HCT116 (cell line): ENCODE results near the gene C5orf52.

ENCODE experiments used
- EZH2 ChIP-seq: fragments of 200-600 bp; sonication (generic); IDR thresholded peaks from 2 replicates; pipeline ENCODE4 v1.6.1; 2017; ENCODE audit warnings: antibody characterized with exemption, mixed run types
- EZH2phosphoT487 ChIP-seq: fragments of 200-600 bp; IDR thresholded peaks from 2 replicates; pipeline ENCODE4 v1.6.1; 2018; ENCODE audit warnings: antibody characterized with exemption, borderline replicate concordance
- JUND ChIP-seq: IDR thresholded peaks from 2 replicates; pipeline ENCODE4 v1.6.1; 2012
- POLR2A ChIP-seq: IDR thresholded peaks from 2 replicates; pipeline ENCODE4 v1.7.0; 2011; ENCODE audit warnings: borderline replicate concordance; ENCODE audit not compliant: insufficient read depth, insufficient read length; ENCODE audit errors: extremely low read depth
- POLR2AphosphoS5 ChIP-seq: IDR thresholded peaks from 2 replicates; pipeline ENCODE4 v1.6.1; 2011; ENCODE audit warnings: mild to moderate bottlenecking, low read depth, low read length, moderate library complexity
- RAD21 ChIP-seq: IDR thresholded peaks from 2 replicates; pipeline ENCODE4 v1.6.1; 2012; ENCODE audit warnings: low read depth, mild to moderate bottlenecking
- TCF7L2 ChIP-seq: IDR thresholded peaks from 2 replicates; pipeline ENCODE4 v1.7.0; 2011; ENCODE audit warnings: borderline replicate concordance, inconsistent platforms; ENCODE audit not compliant: insufficient read depth, insufficient read length; ENCODE audit errors: extremely low read depth
- ZNF274 ChIP-seq: fragments of 200-500 bp; sonication (Bioruptor generic); IDR thresholded peaks from 2 replicates; pipeline ENCODE4 v1.6.1; 2014; ENCODE audit warnings: mild to moderate bottlenecking, low read depth, low read length, inconsistent platforms
- TF ChIP-seq, protein P1 (sequence below), 3 experiments: fragments of 200-600 bp in 1 of 3; sonication (generic) in 1 of 3; IDR thresholded peaks in 2 of 3; conservative IDR thresholded peaks in 1 of 3; 2 replicates each; pipeline ENCODE4 v1.5.1; 2012 to 2017; ENCODE audit warnings: low read depth in 2 of 3, low read length in 2 of 3, antibody characterized with exemption in 1 of 3, borderline replicate concordance in 1 of 3, control low read depth in 1 of 3, mild to moderate bottlenecking in 1 of 3, mixed read lengths in 1 of 3, mixed run types in 1 of 3, moderate library complexity in 1 of 3; ENCODE audit not compliant: insufficient read depth in 1 of 3

DNA sequence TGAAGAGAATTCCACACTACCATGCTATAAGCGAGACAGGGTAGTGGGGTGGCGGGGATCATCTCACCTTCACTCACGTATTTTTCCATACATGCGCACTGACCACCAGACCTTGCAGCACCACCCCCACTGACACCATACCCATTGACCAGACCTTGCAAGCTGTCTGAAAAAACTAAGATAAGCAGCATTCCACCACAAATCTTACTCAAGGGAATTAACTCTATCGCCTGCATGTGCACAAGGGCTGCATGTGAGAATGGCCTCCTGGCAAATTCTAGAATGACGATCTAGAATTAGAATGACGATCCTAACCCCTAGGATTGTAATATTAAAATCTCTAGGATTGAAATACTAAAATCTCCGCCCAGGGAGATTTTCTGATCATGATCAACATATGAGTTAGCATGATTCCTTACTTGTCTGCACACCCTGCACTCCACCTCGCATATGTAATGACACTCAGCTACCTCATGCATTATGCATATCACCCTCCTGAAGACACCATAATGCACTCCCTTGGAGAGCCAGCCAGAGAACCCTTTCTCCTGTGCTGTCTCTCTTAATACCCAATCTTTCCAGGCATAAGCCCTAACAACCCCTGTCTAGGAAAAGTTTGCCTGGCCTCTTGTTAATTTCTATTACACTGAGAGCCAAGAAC lies 30.8 kb upstream of the C5orf52 start:
- TF ChIP-seq POLR2A (no peak), TCF7L2 (no peak), RAD21 (no peak), POLR2AphosphoS5 (no peak), EZH2 (no peak), EZH2phosphoT487 (no peak), ZNF274 (no peak), JUND (no peak)
- TF ChIP-seq, protein P1, sequence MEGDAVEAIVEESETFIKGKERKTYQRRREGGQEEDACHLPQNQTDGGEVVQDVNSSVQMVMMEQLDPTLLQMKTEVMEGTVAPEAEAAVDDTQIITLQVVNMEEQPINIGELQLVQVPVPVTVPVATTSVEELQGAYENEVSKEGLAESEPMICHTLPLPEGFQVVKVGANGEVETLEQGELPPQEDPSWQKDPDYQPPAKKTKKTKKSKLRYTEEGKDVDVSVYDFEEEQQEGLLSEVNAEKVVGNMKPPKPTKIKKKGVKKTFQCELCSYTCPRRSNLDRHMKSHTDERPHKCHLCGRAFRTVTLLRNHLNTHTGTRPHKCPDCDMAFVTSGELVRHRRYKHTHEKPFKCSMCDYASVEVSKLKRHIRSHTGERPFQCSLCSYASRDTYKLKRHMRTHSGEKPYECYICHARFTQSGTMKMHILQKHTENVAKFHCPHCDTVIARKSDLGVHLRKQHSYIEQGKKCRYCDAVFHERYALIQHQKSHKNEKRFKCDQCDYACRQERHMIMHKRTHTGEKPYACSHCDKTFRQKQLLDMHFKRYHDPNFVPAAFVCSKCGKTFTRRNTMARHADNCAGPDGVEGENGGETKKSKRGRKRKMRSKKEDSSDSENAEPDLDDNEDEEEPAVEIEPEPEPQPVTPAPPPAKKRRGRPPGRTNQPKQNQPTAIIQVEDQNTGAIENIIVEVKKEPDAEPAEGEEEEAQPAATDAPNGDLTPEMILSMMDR (IDR thresholded peaks at IDR 0.05 in 2 of 3, conservative IDR thresholded peaks at IDR 0.05 in 1 of 3; ENCODE audit: borderline replicate concordance in 1 of 3, insufficient read depth in 1 of 3, low read depth in 2 of 3, low read length in 2 of 3): no peak
